ENCODE measurements around the gene ATG16L2.

Gene ATG16L2

GRCh38 chr11:72821221-72821919, 7.2 kb downstream of the ATG16L2 start:
- DNase-seq: no peak
- TF ChIP-seq CTCF (IDR thresholded peaks at IDR 0.05; ENCODE audit: low read depth, low read length): no peak
- peak overlapping the region; percentile 69 for H3K4me3 ChIP-seq (ENCODE audit: low read depth, low read length)
- no peaks in the 10 kb centered on the region for H3K9me3 ChIP-seq
- H3K36me3 ChIP-seq: no peaks in the 10 kb centered on the region
- no peaks in the 10 kb centered on the region for H3K27me3 ChIP-seq
- H3K4me1 ChIP-seq: peaks cover 3% of the 10 kb centered on the region

- no peaks in the 10 kb centered on the region for H3K9me3 ChIP-seq
- no peaks in the 10 kb centered on the region; the same call in 1 of the 2 replicates for H3K4me1 ChIP-seq
- peak; percentile 31 for TF ChIP-seq CTCF (IDR thresholded peaks at IDR 0.05; ENCODE audit: low read depth, low read length)
- H3K4me3 ChIP-seq (ENCODE audit: low read depth, low read length): peak overlapping the region; percentile 69
- DNase-seq: peak; percentile 96
- no peaks in the 10 kb centered on the region for H3K27me3 ChIP-seq
- no peaks in the 10 kb centered on the region for H3K36me3 ChIP-seq
Measured at GRCh38 chr11:72821920-72822799, 7.9 kb downstream of the ATG16L2 start.

- DNase-seq: no peak
- Histone ChIP-seq H3K36me3 (no peaks in the 10 kb centered on the region), H3K4me3 (ENCODE audit: low read depth, low read length) (peak overlapping the region; percentile 68), H3K4me1 (no peaks in the 10 kb centered on the region; the same call in 1 of the 2 replicates), H3K27me3 (no peaks in the 10 kb centered on the region), H3K9me3 (no peaks in the 10 kb centered on the region)
- TF ChIP-seq CTCF (IDR thresholded peaks at IDR 0.05; ENCODE audit: low read depth, low read length): no peak
Measured at GRCh38 chr11:72823105-72823804, 9.0 kb downstream of the ATG16L2 start.

- no peaks in the 10 kb centered on the region; the same call in 1 of the 2 replicates for H3K4me1 ChIP-seq
- H3K27me3 ChIP-seq: no peaks in the 10 kb centered on the region
- DNase-seq: no peak
- TF ChIP-seq CTCF (IDR thresholded peaks at IDR 0.05; ENCODE audit: low read depth, low read length): no peak
- H3K4me3 ChIP-seq (ENCODE audit: low read depth, low read length): no peak overlapping the region
- H3K36me3 ChIP-seq: no peaks in the 10 kb centered on the region
- no peaks in the 10 kb centered on the region for H3K9me3 ChIP-seq
Measured at GRCh38 chr11:72824020-72824419, 9.8 kb downstream of the ATG16L2 start.

GRCh38 chr11:72824811-72825505, 10.7 kb downstream of the ATG16L2 start:
- TF ChIP-seq CTCF (IDR thresholded peaks at IDR 0.05; ENCODE audit: low read depth, low read length): no peak
- Histone ChIP-seq H3K4me3 (ENCODE audit: low read depth, low read length) (no peak overlapping the region), H3K27me3 (no peaks in the 10 kb centered on the region), H3K4me1 (no peaks in the 10 kb centered on the region; the same call in 1 of the 2 replicates), H3K9me3 (no peaks in the 10 kb centered on the region), H3K36me3 (no peaks in the 10 kb centered on the region)
- DNase-seq: no peak
